HFFc6 (cell line): ENCODE data around the gene DPYSL5. TPM values are rescaled to one million over a fixed set of nuclear protein-coding genes. Genes with fewer than 3 reads are reported as not detected.

Source experiments
- DNase-seq: peaks from one replicate; pipeline ENCODE4 v3.0.0-alpha.2; 2018
- H3K27ac Mint-ChIP-seq: 2 replicates; pipeline ENCODE4 v1.8.0; 2020; ENCODE audit warnings: mild to moderate bottlenecking, mixed read lengths
- H3K27me3 Mint-ChIP-seq: 2 replicates; pipeline ENCODE4 v1.8.0; 2021; ENCODE audit warnings: mild to moderate bottlenecking, moderate library complexity, mixed read lengths; ENCODE audit not compliant: insufficient read depth
- H3K36me3 Mint-ChIP-seq: 2 replicates; pipeline ENCODE4 v1.8.0; 2021; ENCODE audit warnings: low read depth, mixed read lengths
- H3K4me1 Mint-ChIP-seq: 2 replicates; pipeline ENCODE4 v1.8.0; 2020; ENCODE audit warnings: low read depth, mixed read lengths
- H3K4me3 Mint-ChIP-seq: 2 replicates; pipeline ENCODE4 v1.8.0; 2020; ENCODE audit warnings: mild to moderate bottlenecking, moderate library complexity, mixed read lengths
- H3K9me3 Mint-ChIP-seq: 2 replicates; pipeline ENCODE4 v1.8.0; 2020; ENCODE audit warnings: mild to moderate bottlenecking, mixed read lengths
- total RNA-seq, 6 experiments: library from RNA; stranded (reverse); fragmentation: NEBNext Ultra II Directional; extraction: Animal tissue kit (Norgen Biotek cat#: 25700); gene quantifications; 2 replicates in 1 of 6; 3 replicates in 5 of 6; pipeline ENCODE4 v1.2.3, GENCODE V29; 2021
- TF ChIP-seq, protein P1 (sequence below): fragments of 200-600 bp; sonication (generic); IDR thresholded peaks from 2 replicates; pipeline ENCODE4 v1.5.0; 2021; ENCODE audit warnings: antibody characterized with exemption, mild to moderate bottlenecking

DPYSL5 gene
- total RNA-seq, 6 experiments from 2014 or later, result not detected

DNA sequence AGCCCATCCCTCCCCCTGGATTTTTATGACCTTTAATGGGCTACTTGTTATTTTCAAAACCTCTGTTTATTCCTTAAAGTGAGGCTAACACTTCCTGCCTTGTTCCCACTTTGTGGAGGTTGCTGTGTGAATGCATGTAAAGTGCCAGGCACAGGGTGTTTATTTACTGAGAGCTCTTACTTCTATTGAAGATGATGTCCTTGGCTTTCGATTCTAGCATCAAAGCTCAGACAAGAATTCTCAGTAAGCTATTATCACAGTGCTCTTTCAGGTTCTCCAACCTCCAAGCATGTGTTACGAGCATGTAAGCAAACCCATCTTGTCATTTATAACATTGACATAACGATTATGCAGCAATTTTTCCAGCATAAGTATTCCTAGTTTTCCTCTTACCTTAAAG, 44.2 kb downstream of the DPYSL5 start:
- no peak for DNase-seq
- TF ChIP-seq, protein P1, sequence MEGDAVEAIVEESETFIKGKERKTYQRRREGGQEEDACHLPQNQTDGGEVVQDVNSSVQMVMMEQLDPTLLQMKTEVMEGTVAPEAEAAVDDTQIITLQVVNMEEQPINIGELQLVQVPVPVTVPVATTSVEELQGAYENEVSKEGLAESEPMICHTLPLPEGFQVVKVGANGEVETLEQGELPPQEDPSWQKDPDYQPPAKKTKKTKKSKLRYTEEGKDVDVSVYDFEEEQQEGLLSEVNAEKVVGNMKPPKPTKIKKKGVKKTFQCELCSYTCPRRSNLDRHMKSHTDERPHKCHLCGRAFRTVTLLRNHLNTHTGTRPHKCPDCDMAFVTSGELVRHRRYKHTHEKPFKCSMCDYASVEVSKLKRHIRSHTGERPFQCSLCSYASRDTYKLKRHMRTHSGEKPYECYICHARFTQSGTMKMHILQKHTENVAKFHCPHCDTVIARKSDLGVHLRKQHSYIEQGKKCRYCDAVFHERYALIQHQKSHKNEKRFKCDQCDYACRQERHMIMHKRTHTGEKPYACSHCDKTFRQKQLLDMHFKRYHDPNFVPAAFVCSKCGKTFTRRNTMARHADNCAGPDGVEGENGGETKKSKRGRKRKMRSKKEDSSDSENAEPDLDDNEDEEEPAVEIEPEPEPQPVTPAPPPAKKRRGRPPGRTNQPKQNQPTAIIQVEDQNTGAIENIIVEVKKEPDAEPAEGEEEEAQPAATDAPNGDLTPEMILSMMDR, result no peak
- Mint-ChIP-seq H3K4me1 (no peaks in the 10 kb centered on the region), H3K36me3 (no peaks in the 10 kb centered on the region), H3K9me3 (peaks cover 5% of the 10 kb centered on the region; the same call in 1 of the 2 replicates), H3K4me3 (no peak overlapping the region), H3K27me3 (peaks cover 35% of the 10 kb centered on the region), H3K27ac (no peak overlapping the region)

DNA sequence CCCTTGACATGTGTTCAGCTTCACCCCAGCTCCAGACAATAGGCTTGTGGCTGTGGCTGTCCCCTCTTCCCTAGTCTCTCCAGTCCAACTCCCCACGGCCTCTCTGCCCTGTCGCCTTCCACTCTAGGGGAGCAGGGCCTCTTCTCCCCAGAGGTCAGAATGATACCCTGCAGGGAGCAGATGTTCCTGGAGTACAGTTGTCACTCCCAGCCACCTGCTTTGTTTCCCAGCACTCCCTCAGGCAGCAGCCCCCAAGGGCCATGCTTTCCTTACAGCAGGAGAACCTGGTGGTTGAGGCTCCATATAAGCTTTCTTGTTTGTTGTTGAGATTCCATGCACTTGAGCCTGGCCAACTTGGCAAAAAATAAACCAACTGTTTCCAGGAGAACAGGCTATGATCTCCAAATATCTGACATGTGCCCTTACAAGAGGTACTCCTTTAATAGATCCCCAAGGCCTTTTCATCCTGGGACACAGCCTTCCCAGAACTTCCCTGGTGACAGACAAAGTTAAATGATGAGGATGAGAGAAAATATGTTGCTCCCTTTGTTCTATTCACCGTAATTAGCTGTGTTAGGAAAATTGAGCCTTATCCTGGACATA, 45.1 kb downstream of the DPYSL5 start:
- Mint-ChIP-seq H3K9me3 (peaks cover 5% of the 10 kb centered on the region; the same call in 1 of the 2 replicates), H3K4me1 (no peaks in the 10 kb centered on the region), H3K27me3 (peaks cover 35% of the 10 kb centered on the region), H3K36me3 (no peaks in the 10 kb centered on the region; the same call in 1 of the 2 replicates), H3K4me3 (no peak overlapping the region), H3K27ac (no peak overlapping the region)
- TF ChIP-seq, protein P1, result no peak
- no peak for DNase-seq

DNA sequence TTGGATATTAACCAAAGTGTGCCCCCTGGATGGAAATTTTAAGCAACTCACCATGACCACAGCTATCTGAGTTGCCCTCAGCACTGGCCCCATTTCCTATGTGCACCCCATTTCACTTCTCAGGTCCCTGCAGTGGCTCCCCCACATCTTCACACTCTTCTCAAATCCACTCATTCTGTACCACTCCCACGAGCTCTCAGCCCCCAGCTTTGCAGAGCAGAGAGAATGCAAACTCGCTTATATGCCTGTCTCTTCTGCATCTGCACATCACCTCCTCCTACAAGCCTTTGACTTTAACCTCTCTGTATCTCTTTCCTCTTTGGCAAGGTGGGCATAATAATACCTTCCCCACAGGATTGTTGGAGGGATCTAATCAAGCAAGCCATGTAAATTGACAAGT, 46.2 kb downstream of the DPYSL5 start:
- TF ChIP-seq, protein P1, result no peak
- H3K4me3 Mint-ChIP-seq, result no peak overlapping the region
- H3K36me3 Mint-ChIP-seq, result no peaks in the 10 kb centered on the region; the same call in 1 of the 2 replicates
- DNase-seq, result no peak
- no peaks in the 10 kb centered on the region for H3K4me1 Mint-ChIP-seq
- H3K27me3 Mint-ChIP-seq, result peaks cover 31% of the 10 kb centered on the region
- peaks cover 5% of the 10 kb centered on the region; the same call in 1 of the 2 replicates for H3K9me3 Mint-ChIP-seq
- no peak overlapping the region for H3K27ac Mint-ChIP-seq

DNA sequence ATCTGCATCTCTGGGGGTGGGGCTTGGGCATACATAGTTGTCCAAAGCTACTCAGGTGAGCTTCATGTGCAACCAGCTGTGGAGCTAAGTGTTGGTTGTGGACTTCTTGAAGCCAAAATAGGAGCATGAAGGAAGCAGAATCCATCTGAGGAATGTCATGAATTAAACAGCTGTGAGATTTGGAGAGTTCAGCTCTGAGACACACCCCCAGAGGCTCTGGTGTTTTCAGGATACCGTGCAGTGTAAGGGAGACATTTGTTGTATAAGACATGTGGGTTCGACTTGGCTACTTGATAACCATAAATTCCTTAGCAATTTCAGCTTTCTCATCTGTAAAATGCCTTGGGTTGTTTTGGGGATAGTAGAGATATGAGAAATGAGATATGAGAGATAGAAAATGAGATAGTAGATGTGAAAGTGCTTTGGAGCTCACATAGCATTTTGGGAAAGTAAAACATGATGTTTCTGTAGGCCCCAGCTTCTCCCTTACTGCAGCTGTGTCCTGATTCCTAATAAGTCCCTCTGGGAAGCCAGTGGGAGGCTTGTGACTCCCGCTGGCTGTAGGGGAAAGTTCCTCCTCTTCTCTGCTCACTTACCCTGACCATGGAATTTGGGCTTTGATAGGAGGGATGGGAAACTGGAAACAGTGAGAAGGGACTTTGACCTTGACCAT, 50.0 kb downstream of the DPYSL5 start:
- Mint-ChIP-seq H3K27me3 (peaks cover 23% of the 10 kb centered on the region), H3K27ac (no peak overlapping the region), H3K4me3 (no peak overlapping the region)

DNA sequence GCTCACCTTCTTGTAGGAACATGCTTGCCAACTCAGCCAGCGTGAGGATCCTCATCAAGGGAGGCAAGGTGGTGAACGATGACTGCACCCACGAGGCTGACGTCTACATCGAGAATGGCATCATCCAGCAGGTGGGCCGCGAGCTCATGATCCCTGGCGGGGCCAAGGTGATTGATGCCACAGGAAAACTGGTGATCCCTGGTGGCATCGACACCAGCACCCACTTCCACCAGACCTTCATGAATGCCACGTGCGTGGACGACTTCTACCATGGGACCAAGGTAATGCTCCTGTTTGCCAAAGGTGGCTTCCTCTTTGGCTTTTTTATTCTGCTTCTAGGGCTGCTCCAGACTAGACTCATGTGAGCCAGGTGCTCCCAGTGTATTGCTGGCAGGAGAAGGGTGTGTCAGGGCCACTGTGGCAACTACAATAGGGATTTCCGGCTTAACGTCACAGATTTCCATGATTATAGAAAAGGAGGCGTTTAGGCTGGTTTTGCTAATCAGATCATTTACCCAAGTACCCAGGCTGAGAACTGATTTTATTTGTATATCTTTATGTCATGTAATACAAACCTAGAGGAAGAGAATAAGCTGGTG, 50.6 kb downstream of the DPYSL5 start:
- H3K9me3 Mint-ChIP-seq, result peaks cover 5% of the 10 kb centered on the region; the same call in 1 of the 2 replicates
- no peaks in the 10 kb centered on the region; the same call in 1 of the 2 replicates for H3K36me3 Mint-ChIP-seq
- no peak overlapping the region for H3K4me3 Mint-ChIP-seq
- no peak for DNase-seq
- no peak overlapping the region for H3K27ac Mint-ChIP-seq
- H3K27me3 Mint-ChIP-seq, result peaks cover 23% of the 10 kb centered on the region
- TF ChIP-seq, protein P1, result no peak
- H3K4me1 Mint-ChIP-seq, result no peaks in the 10 kb centered on the region

More for the DNA sequence above, 50.0 kb downstream of the DPYSL5 start:
- TF ChIP-seq, protein P1, result no peak
- Mint-ChIP-seq H3K9me3 (peaks cover 5% of the 10 kb centered on the region; the same call in 1 of the 2 replicates), H3K4me1 (no peaks in the 10 kb centered on the region), H3K36me3 (no peaks in the 10 kb centered on the region; the same call in 1 of the 2 replicates)
- DNase-seq, result no peak
